Measurements from ENCODE around the gene GEMIN4.

The GEMIN4 gene

GRCh38 chr17:746783-747629 lies 5.1 kb downstream of the GEMIN4 start:
- TF ChIP-seq CTCF (conservative IDR thresholded peaks at IDR 0.05; ENCODE audit: low read depth): no peak
- H3K27ac ChIP-seq: 0 out of 2 replicates have a peak overlapping the region, but pooled peaks have one; percentile 8
- no peak for DNase-seq (ENCODE audit: low spot score)
- CTCF ChIA-PET: no interaction called here
- POLR2A ChIA-PET (ENCODE audit: low non-redundant PET): no interaction called here

- POLR2A ChIA-PET (ENCODE audit: low non-redundant PET): no interaction called here
Measured at GRCh38 chr17:746181-746580, 5.9 kb downstream of the GEMIN4 start.

GRCh38 chr17:745406-745805 lies 6.7 kb downstream of the GEMIN4 start:
- TF ChIP-seq CTCF (conservative IDR thresholded peaks at IDR 0.05; ENCODE audit: low read depth): no peak
- DNase-seq (ENCODE audit: low spot score): no peak
- CTCF ChIA-PET: no interaction called here

More at GRCh38 chr17:746181-746580, 5.9 kb downstream of the GEMIN4 start:
- H3K27ac ChIP-seq: peak overlapping the region; percentile 8; the same call in 1 of the 2 replicates
- CTCF ChIA-PET: no interaction called here
- no peak for DNase-seq (ENCODE audit: low spot score)
- TF ChIP-seq CTCF (conservative IDR thresholded peaks at IDR 0.05; ENCODE audit: low read depth): no peak

GRCh38 chr17:744937-745336 lies 7.1 kb downstream of the GEMIN4 start:
- ChIA-PET POLR2A (ENCODE audit: low non-redundant PET) (no interaction called here), CTCF (no interaction called here)
- TF ChIP-seq CTCF (conservative IDR thresholded peaks at IDR 0.05; ENCODE audit: low read depth): no peak
- H3K27ac ChIP-seq: peak overlapping the region; percentile 8
- no peak for DNase-seq (ENCODE audit: low spot score)

More at GRCh38 chr17:745406-745805, 6.7 kb downstream of the GEMIN4 start:
- peak overlapping the region; percentile 8 for H3K27ac ChIP-seq
- POLR2A ChIA-PET (ENCODE audit: low non-redundant PET): no interaction called here

GRCh38 chr17:743139-743538 lies 8.9 kb downstream of the GEMIN4 start:
- no peak for TF ChIP-seq CTCF (conservative IDR thresholded peaks at IDR 0.05; ENCODE audit: low read depth)
- CTCF ChIA-PET: interaction anchor here (0.6 to 1.0 kb wide), 2 partner anchors 18 to 230 kb away, joined by 3 to 6 read pairs; no protein-coding TSS in a partner anchor
- DNase-seq (ENCODE audit: low spot score): no peak
- POLR2A ChIA-PET (ENCODE audit: low non-redundant PET): no interaction called here
- no peak overlapping the region for H3K27ac ChIP-seq

GRCh38 chr17:742147-742793 lies 9.8 kb downstream of the GEMIN4 start:
- no peak for TF ChIP-seq CTCF (conservative IDR thresholded peaks at IDR 0.05; ENCODE audit: low read depth)
- no peak for DNase-seq (ENCODE audit: low spot score)
- ChIA-PET CTCF (interaction anchor here (1.0 kb wide), 1 partner anchor 19 kb away, joined by 3 read pairs; no protein-coding TSS in a partner anchor), POLR2A (ENCODE audit: low non-redundant PET) (no interaction called here)
- peak overlapping the region; percentile 32 for H3K27ac ChIP-seq
